Peyer's patch (tissue), 4 donors: ENCODE results near the gene ACO2.

Experiments used
- CTCF ChIP-seq, 6 experiments: fragments of 450-650 bp in 4 of 6; fragments of 200-600 bp in 2 of 6; sonication (generic) in 1 of 6; IDR thresholded peaks; one replicate each; pipeline ENCODE4 v1.5.1; 2017 to 2019; ENCODE audit warnings: antibody characterized with exemption in 6 of 6, mild to moderate bottlenecking in 3 of 6, moderate library complexity in 1 of 6
- POLR2A ChIP-seq, 2 donors: fragments of 450-650 bp; IDR thresholded peaks; one replicate each; pipeline ENCODE4 v1.5.1; 2017; ENCODE audit warnings: antibody characterized with exemption in 2 of 2, mild to moderate bottlenecking in 2 of 2, moderate library complexity in 2 of 2

GRCh38 chr22:41568811-41569210, 99.9 kb downstream of the ACO2 start:
- TF ChIP-seq CTCF (IDR thresholded peaks at IDR 0.05) (no peak), POLR2A (IDR thresholded peaks at IDR 0.05) (no peak)
